HepG2 (cell line): ENCODE measurements around the gene PPIL3. TPM values are rescaled to one million over a fixed set of nuclear protein-coding genes. Genes with fewer than 3 reads are reported as not detected.

Experiments
- BCL6 ChIP-seq: IDR thresholded peaks from 2 replicates; pipeline ENCODE4 v1.6.1; 2016; ENCODE audit warnings: missing genetic modification reagents, missing compliant biosample characterization
- DNMT3B ChIP-seq: conservative IDR thresholded peaks from 2 replicates; pipeline ENCODE4 v1.6.1; 2016; ENCODE audit warnings: missing biosample characterization, control low read depth
- GZF1 ChIP-seq: sonication (generic); formaldehyde crosslinking; IDR thresholded peaks from 2 replicates; pipeline ENCODE4 v1.5.1; 2020; ENCODE audit warnings: mild to moderate bottlenecking, missing genetic modification reagents
- HMG20A ChIP-seq: IDR thresholded peaks from 2 replicates; pipeline ENCODE4 v1.6.1; 2016; ENCODE audit warnings: borderline replicate concordance
- JARID2 ChIP-seq: sonication (generic); formaldehyde crosslinking; IDR thresholded peaks from 2 replicates; pipeline ENCODE4 v1.8.1; 2023; ENCODE audit warnings: missing genetic modification reagents, inconsistent platforms; ENCODE audit not compliant: insufficient replicate concordance
- ZBTB38 ChIP-seq: sonication (generic); formaldehyde crosslinking; IDR thresholded peaks from 2 replicates; pipeline ENCODE4 v1.5.1; 2020; ENCODE audit warnings: mild to moderate bottlenecking, missing genetic modification reagents
- ZKSCAN5 ChIP-seq: sonication (generic); formaldehyde crosslinking; IDR thresholded peaks from 2 replicates; pipeline ENCODE4 v1.5.1; 2020; ENCODE audit warnings: mild to moderate bottlenecking, missing genetic modification reagents
- ZNF20 ChIP-seq: sonication (generic); formaldehyde crosslinking; IDR thresholded peaks from 2 replicates; pipeline ENCODE4 v1.4.0; 2020; ENCODE audit warnings: mild to moderate bottlenecking, moderate library complexity, missing genetic modification reagents
- polyA plus RNA-seq, 8 experiments: library from polyadenylated mRNA; depleted of rRNA in 3 of 8; stranded (reverse) in 7 of 8; unstranded in 1 of 8; fragments of >200 nt; fragmentation: Illumina TruSeq in 4 of 8; extraction: Trizol in 4 of 8; gene quantifications; 2 replicates each; pipeline versions ENCODE4 v1.2.1 to v1.2.3, GENCODE V29; 2011 to 2016; ENCODE audit warnings: low read depth in 4 of 8, missing spikeins in 1 of 8, mixed read lengths in 1 of 8; ENCODE audit not compliant: insufficient read depth in 1 of 8
- total RNA-seq, 5 experiments: library from RNA; depleted of rRNA; stranded (reverse); fragments of >200 nt; fragmentation: Illumina TruSeq; extraction: Trizol; gene quantifications; 2 replicates each; pipeline ENCODE4 v1.2.3, GENCODE V29; 2016; ENCODE audit warnings: low read depth in 1 of 5
- TF ChIP-seq, protein P1 (sequence below): sonication (generic); formaldehyde crosslinking; IDR thresholded peaks from 2 replicates; pipeline ENCODE4 v1.8.1; 2023; ENCODE audit warnings: mild to moderate bottlenecking, missing genetic modification reagents
- TF ChIP-seq, protein P2 (sequence below): sonication (generic); formaldehyde crosslinking; IDR thresholded peaks from 2 replicates; pipeline ENCODE4 v1.4.0; 2020; ENCODE audit warnings: low read depth, mild to moderate bottlenecking, missing genetic modification reagents
- TF ChIP-seq, protein P3 (sequence below): sonication (generic); formaldehyde crosslinking; IDR thresholded peaks from 2 replicates; pipeline ENCODE4 v1.5.0; 2020; ENCODE audit warnings: missing genetic modification reagents
- TF ChIP-seq, protein P4 (sequence below): sonication (generic); formaldehyde crosslinking; IDR thresholded peaks from 2 replicates; pipeline ENCODE4 v1.4.0; 2020; ENCODE audit warnings: missing genetic modification reagents

Gene PPIL3
- total and polyA plus RNA-seq, 2 of the 13 experiments (the other 11 are each of a cell fraction or from before 2014, with no cell fraction given) = 98.7 to 107 TPM

DNA sequence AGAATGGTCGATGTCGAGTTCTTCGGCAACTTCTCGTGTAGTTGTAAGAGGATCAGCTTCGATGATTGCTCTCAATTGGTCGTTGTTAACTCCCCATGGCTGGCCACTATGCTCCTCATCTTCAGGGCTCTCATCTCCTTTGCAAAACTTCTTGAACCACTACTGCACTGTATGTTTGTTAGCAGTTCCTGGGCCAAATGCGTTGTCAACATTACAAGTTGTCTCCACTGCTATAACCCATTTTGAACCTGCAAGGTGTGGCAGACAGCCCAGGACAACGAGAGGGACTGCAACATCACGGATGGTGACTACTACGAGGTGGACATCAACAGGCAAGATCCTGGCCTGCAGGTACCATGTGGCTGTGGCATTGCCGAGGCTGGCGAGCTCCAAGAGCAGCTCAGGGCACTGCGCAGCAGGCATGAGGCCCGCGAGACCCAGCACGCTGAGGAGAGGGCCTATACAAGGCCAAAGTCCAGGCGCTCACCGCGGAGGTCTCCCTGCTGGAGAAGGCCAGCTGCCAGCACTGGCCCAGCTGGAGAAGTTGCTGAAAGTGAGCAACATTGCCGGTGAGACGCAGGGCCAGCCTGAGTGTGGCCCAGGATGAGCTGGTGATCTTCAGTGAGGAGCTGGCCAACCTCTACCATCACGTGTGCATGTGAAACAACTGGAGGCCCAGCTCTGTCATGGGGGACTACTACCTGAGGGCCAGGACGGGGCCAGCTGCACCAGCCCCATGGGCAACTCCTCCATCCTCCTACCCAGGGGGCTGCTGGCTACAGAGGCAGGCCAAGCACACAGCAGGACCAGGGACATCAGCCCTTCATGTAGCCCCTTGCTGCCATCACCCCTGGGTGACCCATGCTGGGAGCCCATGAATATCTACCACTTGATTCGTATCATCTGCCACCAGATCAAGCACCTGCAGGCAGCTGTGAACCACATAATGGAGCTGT lies 44.6 kb downstream of the PPIL3 start (continued):
- TF ChIP-seq, protein P1, sequence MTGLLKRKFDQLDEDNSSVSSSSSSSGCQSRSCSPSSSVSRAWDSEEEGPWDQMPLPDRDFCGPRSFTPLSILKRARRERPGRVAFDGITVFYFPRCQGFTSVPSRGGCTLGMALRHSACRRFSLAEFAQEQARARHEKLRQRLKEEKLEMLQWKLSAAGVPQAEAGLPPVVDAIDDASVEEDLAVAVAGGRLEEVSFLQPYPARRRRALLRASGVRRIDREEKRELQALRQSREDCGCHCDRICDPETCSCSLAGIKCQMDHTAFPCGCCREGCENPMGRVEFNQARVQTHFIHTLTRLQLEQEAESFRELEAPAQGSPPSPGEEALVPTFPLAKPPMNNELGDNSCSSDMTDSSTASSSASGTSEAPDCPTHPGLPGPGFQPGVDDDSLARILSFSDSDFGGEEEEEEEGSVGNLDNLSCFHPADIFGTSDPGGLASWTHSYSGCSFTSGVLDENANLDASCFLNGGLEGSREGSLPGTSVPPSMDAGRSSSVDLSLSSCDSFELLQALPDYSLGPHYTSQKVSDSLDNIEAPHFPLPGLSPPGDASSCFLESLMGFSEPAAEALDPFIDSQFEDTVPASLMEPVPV (CRISPR knock-in tag) = 0 out of 2 replicates have a peak, but pooled peaks have one; percentile 27
- TF ChIP-seq, protein P2, sequence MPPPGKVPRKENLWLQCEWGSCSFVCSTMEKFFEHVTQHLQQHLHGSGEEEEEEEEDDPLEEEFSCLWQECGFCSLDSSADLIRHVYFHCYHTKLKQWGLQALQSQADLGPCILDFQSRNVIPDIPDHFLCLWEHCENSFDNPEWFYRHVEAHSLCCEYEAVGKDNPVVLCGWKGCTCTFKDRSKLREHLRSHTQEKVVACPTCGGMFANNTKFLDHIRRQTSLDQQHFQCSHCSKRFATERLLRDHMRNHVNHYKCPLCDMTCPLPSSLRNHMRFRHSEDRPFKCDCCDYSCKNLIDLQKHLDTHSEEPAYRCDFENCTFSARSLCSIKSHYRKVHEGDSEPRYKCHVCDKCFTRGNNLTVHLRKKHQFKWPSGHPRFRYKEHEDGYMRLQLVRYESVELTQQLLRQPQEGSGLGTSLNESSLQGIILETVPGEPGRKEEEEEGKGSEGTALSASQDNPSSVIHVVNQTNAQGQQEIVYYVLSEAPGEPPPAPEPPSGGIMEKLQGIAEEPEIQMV = no peak; the same call in 1 of the 2 replicates
- TF ChIP-seq ZBTB38 (CRISPR knock-in tag) (peak; percentile 82), BCL6 (no peak), DNMT3B (CRISPR knock-in tag) (0 out of 2 replicates have a peak, but pooled peaks have one; percentile 38), JARID2 (CRISPR knock-in tag) (no peak), ZNF20 (CRISPR knock-in tag) (no peak), HMG20A (CRISPR knock-in tag) (no peak), ZKSCAN5 (0 out of 2 replicates have a peak, but pooled peaks have one; percentile 47), GZF1 (CRISPR knock-in tag) (no peak; the same call in 1 of the 2 replicates)
- TF ChIP-seq, protein P3, sequence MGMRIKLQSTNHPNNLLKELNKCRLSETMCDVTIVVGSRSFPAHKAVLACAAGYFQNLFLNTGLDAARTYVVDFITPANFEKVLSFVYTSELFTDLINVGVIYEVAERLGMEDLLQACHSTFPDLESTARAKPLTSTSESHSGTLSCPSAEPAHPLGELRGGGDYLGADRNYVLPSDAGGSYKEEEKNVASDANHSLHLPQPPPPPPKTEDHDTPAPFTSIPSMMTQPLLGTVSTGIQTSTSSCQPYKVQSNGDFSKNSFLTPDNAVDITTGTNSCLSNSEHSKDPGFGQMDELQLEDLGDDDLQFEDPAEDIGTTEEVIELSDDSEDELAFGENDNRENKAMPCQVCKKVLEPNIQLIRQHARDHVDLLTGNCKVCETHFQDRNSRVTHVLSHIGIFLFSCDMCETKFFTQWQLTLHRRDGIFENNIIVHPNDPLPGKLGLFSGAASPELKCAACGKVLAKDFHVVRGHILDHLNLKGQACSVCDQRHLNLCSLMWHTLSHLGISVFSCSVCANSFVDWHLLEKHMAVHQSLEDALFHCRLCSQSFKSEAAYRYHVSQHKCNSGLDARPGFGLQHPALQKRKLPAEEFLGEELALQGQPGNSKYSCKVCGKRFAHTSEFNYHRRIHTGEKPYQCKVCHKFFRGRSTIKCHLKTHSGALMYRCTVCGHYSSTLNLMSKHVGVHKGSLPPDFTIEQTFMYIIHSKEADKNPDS (CRISPR knock-in tag) = no peak
- TF ChIP-seq, protein P4, sequence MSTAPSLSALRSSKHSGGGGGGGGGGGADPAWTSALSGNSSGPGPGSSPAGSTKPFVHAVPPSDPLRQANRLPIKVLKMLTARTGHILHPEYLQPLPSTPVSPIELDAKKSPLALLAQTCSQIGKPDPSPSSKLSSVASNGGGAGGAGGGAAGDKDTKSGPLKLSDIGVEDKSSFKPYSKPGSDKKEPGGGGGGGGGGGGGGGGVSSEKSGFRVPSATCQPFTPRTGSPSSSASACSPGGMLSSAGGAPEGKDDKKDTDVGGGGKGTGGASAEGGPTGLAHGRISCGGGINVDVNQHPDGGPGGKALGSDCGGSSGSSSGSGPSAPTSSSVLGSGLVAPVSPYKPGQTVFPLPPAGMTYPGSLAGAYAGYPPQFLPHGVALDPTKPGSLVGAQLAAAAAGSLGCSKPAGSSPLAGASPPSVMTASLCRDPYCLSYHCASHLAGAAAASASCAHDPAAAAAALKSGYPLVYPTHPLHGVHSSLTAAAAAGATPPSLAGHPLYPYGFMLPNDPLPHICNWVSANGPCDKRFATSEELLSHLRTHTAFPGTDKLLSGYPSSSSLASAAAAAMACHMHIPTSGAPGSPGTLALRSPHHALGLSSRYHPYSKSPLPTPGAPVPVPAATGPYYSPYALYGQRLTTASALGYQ (CRISPR knock-in tag) = no peak
